GM12878 (cell line): ENCODE measurements around the gene RPL38. TPM values are rescaled to one million over a fixed set of nuclear protein-coding genes. Genes with fewer than 3 reads are reported as not detected.

Experiments used
- ATF2 ChIP-seq: IDR thresholded peaks from 2 replicates; pipeline ENCODE4 v1.6.1; 2012; ENCODE audit warnings: low read length, inconsistent platforms
- BMI1 ChIP-seq: fragments of 450-650 bp; IDR thresholded peaks from 2 replicates; pipeline ENCODE4 v1.6.1; 2016; ENCODE audit warnings: mild to moderate bottlenecking, moderate library complexity, borderline replicate concordance
- BRCA1 ChIP-seq: IDR thresholded peaks from 2 replicates; pipeline ENCODE4 v1.6.1; 2011; ENCODE audit warnings: low read depth, low read length, improper control_type of control experiment
- CEBPZ ChIP-seq: fragments of 150-350 bp; IDR thresholded peaks from 2 replicates; pipeline ENCODE4 v1.6.1; 2016; ENCODE audit warnings: low read depth, low read length
- CREM ChIP-seq: IDR thresholded peaks from 2 replicates; pipeline ENCODE4 v1.6.1; 2014; ENCODE audit warnings: antibody characterized with exemption, low read depth
- DPF2 ChIP-seq: fragments of 450-650 bp; IDR thresholded peaks from 2 replicates; pipeline ENCODE4 v1.6.1; 2017; ENCODE audit warnings: mild to moderate bottlenecking
- E4F1 ChIP-seq: fragments of 450-650 bp; IDR thresholded peaks from 2 replicates; pipeline ENCODE4 v1.6.1; 2018; ENCODE audit warnings: borderline replicate concordance, mild to moderate bottlenecking; ENCODE audit not compliant: partially characterized antibody
- ETV6 ChIP-seq, 2 experiments: fragments of 450-650 bp in 1 of 2; IDR thresholded peaks in 1 of 2; conservative IDR thresholded peaks in 1 of 2; 2 replicates each; pipeline ENCODE4 v1.6.1; 2014; ENCODE audit warnings: antibody characterized with exemption in 1 of 2, borderline replicate concordance in 1 of 2, low read depth in 1 of 2, mild to moderate bottlenecking in 1 of 2, moderate library complexity in 1 of 2
- GATAD2B ChIP-seq: fragments of 450-650 bp; conservative IDR thresholded peaks from 2 replicates; pipeline ENCODE4 v1.6.1; 2017; ENCODE audit warnings: low read depth, mild to moderate bottlenecking, moderate library complexity
- HDAC6 ChIP-seq: fragments of 200-600 bp; sonication (generic); IDR thresholded peaks from one replicate; pipeline ENCODE4 v1.8.0; 2017; ENCODE audit warnings: antibody characterized with exemption; ENCODE audit not compliant: unreplicated experiment
- MYC ChIP-seq: IDR thresholded peaks from 2 replicates; pipeline ENCODE4 v1.6.1; 2011; ENCODE audit warnings: mild to moderate bottlenecking, low read length, moderate library complexity, inconsistent platforms; ENCODE audit not compliant: insufficient read depth, insufficient replicate concordance, insufficient read length, severe bottlenecking
- NFYB ChIP-seq: IDR thresholded peaks from 2 replicates; pipeline ENCODE4 v1.6.1; 2011; ENCODE audit warnings: low read depth, mild to moderate bottlenecking, low read length, improper control_type of control experiment, moderate library complexity; ENCODE audit not compliant: insufficient read depth
- NR2F1 ChIP-seq: fragments of 450-650 bp; conservative IDR thresholded peaks from 2 replicates; pipeline ENCODE4 v1.6.1; 2017; ENCODE audit warnings: mild to moderate bottlenecking
- PRDM15 ChIP-seq: fragments of 450-650 bp; formaldehyde crosslinking; IDR thresholded peaks from 2 replicates; pipeline ENCODE4 v1.4.0; 2020; ENCODE audit warnings: mild to moderate bottlenecking, moderate library complexity
- RB1 ChIP-seq: fragments of 450-650 bp; formaldehyde crosslinking; IDR thresholded peaks from 2 replicates; pipeline ENCODE4 v1.6.1; 2017; ENCODE audit warnings: mild to moderate bottlenecking, borderline replicate concordance
- SIX5 ChIP-seq: IDR thresholded peaks from 2 replicates; pipeline ENCODE4 v1.6.1; 2011; ENCODE audit warnings: mild to moderate bottlenecking, low read depth, low read length, moderate library complexity; ENCODE audit not compliant: severe bottlenecking
- SMAD5 ChIP-seq: IDR thresholded peaks from 2 replicates; pipeline ENCODE4 v1.6.1; 2016; ENCODE audit warnings: antibody characterized with exemption, low read depth
- SRF ChIP-seq, 2 experiments: IDR thresholded peaks; 2 replicates each; pipeline ENCODE4 v1.6.1; 2011; ENCODE audit warnings: low read depth in 2 of 2, low read length in 2 of 2, mild to moderate bottlenecking in 1 of 2, moderate library complexity in 1 of 2
- STAT3 ChIP-seq: IDR thresholded peaks from 2 replicates; pipeline ENCODE4 v1.6.1; 2011; ENCODE audit warnings: low read depth, low read length, improper control_type of control experiment
- ZZZ3 ChIP-seq: IDR thresholded peaks from 2 replicates; pipeline ENCODE4 v1.6.1; 2011; ENCODE audit warnings: low read depth; ENCODE audit not compliant: control insufficient read depth, insufficient read length
- polyA plus RNA-seq, 11 experiments: library from polyadenylated mRNA; depleted of rRNA in 4 of 11; unstranded in 6 of 11; stranded (reverse) in 5 of 11; fragments of >200 nt; fragmentation: Nextera tagmentation in 4 of 11; fragmentation: Illumina TruSeq in 1 of 11; extraction: Ambion mirVana in 4 of 11; extraction: Trizol in 1 of 11; gene quantifications; 1 replicate in 1 of 11; 2 replicates in 10 of 11; pipeline versions ENCODE4 v1.2.1 to v1.2.3, GENCODE V29; 2011 to 2016; ENCODE audit warnings: inconsistent platforms in 2 of 11, missing spikeins in 2 of 11, low read depth in 1 of 11
- total RNA-seq, 4 experiments: library from RNA; depleted of rRNA in 3 of 4; stranded (reverse); fragments of >200 nt in 3 of 4; fragmentation: Illumina TruSeq in 1 of 4; extraction: Trizol in 1 of 4; gene quantifications; 2 replicates each; pipeline versions ENCODE4 v1.2.1 to v1.2.3, GENCODE V29; 2013 to 2021

RPL38 gene
- total and polyA plus RNA-seq, 10 of the 15 experiments (the other 5 are each of a cell fraction or from before 2014, with no cell fraction given): 1,318 to 4,938 (median 2,673) TPM

- TF ChIP-seq HDAC6: no peak
- TF ChIP-seq SRF (IDR thresholded peaks at IDR 0.05; ENCODE audit: low read depth in 2 of 2, low read length in 2 of 2): no peak
- TF ChIP-seq ETV6 (conservative IDR thresholded peaks at IDR 0.05 in 1 of 2, IDR thresholded peaks at IDR 0.05 in 1 of 2; ENCODE audit: borderline replicate concordance in 1 of 2, low read depth in 1 of 2): no peak
- TF ChIP-seq E4F1: no peak
- no peak for TF ChIP-seq ZZZ3
- TF ChIP-seq SMAD5: no peak
- TF ChIP-seq MYC: no peak
- no peak for TF ChIP-seq BMI1
- no peak for TF ChIP-seq NFYB
- no peak for TF ChIP-seq CREM
- TF ChIP-seq GATAD2B: peak; percentile 81
- TF ChIP-seq ATF2: no peak
- TF ChIP-seq DPF2: peak; percentile 22; the same call in 1 of the 2 replicates
- TF ChIP-seq STAT3: no peak
- no peak for TF ChIP-seq PRDM15 (CRISPR knock-in tag)
- no peak for TF ChIP-seq CEBPZ
- TF ChIP-seq NR2F1: 0 out of 2 replicates have a peak, but pooled peaks have one; percentile 22
- no peak for TF ChIP-seq BRCA1
- no peak for TF ChIP-seq SIX5
- TF ChIP-seq RB1: no peak
These were observed 31.6 kb downstream of the RPL38 start (continued) for GRCh38 chr17:74235040-74235581.
